NCI-H2196 (cell line): ENCODE measurements around the gene PPP1R3C.

ENCODE experiments used
- DNase-seq: peaks from one replicate; lab custom pipeline; 2025; ENCODE audit not compliant: unreplicated experiment; lab: John Stamatoyannopoulos, UW

PPP1R3C gene

DNA sequence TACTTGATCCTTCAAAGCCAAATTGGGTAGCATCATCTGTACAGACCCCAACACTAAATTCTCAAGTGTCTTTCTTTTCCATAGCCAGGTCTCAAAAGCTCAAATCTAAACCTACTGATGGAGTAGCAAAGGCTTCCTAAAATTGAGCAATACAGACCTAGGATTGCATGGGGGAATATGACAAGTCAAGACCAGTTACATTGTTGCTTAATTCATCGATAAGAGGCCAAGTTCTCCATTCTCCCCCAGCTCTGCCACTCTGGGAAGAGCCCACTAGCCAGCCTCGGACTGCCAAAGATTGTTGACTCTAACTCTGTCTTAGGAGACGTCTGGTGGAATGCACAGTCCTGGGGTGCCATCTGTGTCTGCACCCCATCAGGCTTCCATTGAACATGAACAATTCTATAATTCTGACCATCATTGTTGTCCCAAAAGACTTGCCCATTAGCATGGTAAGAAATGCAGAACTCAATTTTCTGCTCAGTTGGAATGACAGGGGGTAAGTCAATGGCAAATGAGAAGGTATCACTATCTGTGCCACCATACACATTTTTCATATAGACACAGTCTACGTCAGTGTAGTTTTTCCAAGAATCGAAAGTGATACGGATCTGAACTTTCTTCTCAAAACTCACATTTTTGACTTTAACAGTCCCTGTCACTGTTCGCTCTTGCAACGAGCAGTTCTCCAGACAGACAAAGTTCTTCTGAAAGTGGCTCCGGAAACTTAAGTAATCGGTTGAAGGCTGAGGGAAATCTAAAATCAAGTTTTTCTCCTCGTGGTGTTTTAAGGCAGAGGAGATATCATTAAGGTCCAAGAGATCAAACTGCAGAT, 2.9 kb downstream of the PPP1R3C start:
- DNase-seq: no peak

- no peak for DNase-seq
Observed at GRCh38 chr10:91628383-91628782, 4.5 kb downstream of the PPP1R3C start.

DNA sequence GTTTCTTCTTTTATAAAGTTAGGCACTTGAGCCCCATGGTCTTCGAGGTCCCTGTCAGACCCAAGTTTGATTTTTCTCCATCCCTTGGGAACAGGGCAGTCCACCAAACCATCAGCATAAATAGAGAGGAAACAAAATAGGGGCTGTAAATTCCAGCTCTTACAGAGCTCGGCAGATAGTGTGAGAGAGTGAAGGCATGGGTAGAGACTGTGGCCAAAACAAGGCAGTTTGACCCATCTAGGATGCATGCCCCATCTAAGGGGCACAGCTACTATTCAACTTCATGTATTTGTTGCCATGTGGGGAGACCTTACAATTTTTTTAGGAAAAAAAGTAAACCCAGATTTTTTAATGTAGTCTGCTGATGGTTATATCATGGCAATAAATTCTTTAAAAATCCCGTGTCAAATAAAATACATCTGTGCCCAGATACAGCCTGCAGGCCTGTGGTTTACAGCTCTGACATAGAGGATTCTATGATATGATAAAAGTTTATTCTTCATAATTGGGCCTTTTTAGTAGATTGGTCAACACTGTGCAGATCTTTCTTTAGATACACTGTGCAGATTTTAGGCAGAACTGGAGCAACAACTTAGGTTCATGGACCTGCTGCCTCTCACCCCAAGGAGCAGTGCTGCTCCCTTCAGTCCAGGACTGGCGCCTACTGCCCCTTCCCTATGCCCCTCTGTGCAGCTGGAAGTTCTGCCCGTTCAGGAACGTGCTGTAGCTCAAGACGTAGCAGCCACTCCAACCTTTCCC, 5.3 kb downstream of the PPP1R3C start:
- DNase-seq: no peak

DNA sequence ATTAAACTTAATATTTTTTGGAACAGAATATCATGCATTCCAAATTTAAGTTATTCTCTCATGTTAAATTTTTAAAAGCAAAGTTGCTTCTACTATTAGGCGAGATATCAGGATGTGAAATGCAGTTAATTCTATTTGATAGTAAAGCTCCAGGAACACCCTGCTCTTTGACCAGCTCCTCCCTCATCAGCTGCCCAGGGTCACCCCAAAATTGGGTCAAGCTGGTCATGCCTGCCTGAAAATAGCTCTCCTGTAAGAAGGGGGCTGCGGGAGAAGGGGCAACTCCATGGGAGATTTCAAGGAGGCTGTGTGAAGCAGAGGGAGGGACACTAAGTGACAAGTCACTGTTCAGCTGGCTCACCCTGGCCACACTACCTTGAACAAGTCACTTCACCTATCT, 5.9 kb downstream of the PPP1R3C start:
- DNase-seq: no peak

- DNase-seq: no peak
Observed at GRCh38 chr10:91624633-91625032, 8.2 kb downstream of the PPP1R3C start.

GRCh38 chr10:91622601-91623000, 10.3 kb downstream of the PPP1R3C start:
- no peak for DNase-seq

- no peak for DNase-seq
Observed at GRCh38 chr10:91621483-91622113, 11.3 kb downstream of the PPP1R3C start.

- no peak for DNase-seq
Observed at GRCh38 chr10:91617072-91617609, 15.7 kb downstream of the PPP1R3C start.

DNA sequence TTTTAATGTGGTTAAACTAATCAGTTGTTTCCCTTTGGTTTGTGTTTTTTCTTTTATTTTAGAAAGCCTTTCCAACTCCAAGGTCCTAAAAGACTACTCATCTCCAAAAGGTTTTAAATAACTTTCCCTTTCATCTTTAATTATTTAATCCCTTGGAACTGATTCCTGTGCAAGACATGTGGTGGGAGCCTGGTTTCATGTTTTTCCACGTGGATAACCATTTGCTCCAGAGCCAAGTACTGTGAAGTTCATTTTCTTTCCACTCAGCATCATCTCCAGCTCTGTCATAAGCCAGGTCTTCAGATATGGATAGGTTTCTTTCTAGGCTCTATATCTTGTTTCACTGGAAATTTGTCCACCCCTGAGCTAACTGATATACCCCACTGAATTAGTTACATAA, 16.7 kb downstream of the PPP1R3C start:
- no peak for DNase-seq

GRCh38 chr10:91614225-91614624, 18.6 kb downstream of the PPP1R3C start:
- no peak for DNase-seq

DNA sequence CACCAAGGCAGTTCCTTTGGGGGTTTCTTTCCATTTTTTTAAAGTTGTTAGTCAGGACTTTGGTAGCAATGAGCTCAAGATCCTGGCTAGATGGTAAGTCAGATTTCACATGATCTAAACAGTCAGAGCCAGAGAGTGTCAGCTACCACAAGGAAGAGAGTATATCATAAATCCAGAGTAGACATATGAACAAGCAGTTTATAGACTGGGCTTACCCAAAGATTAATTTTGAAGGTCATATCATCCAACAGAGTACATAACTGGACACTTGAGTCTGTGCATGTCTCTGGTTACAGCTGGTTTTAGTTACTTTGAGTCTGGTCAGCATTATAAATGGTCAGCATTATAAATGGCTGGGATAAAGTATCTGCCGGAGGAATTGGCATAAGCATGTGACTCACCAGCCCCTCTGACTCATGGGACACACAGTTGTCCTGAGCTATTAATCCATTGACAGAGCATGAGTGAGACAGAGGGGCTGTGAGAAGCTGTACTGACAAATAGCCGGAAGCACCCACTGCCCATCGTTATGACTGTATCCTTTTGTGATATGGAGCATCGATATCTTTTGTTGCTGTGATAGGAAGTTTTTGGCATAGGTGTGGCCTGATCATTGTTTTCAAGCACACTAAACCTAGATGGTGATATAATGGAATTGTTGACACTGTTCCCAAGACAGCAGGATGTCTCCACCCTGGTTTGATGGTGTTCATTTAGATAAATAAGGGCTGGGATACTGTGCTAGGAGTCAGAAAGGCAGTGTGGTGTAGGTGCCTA, 19.3 kb downstream of the PPP1R3C start:
- DNase-seq: no peak

DNA sequence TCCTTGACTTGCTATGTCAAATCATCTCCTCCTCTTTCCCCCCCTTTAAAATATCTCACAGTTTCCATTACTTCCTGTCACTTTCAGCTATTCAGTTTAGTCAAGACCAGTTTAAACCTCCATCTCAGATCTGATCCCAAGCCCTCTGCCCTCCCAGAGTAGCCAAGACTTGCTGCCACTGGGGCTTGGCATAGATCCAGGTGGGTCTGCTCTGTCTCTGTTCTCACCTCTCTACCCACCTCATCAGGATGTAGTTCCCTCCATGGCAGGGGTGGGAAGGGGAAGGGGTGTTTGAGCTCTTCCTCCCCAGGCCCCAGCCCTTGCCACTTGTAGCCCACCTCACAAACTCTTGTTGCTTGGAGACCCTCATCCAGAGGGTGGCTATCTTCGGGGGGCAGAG, 22.0 kb downstream of the PPP1R3C start:
- DNase-seq: no peak

DNA sequence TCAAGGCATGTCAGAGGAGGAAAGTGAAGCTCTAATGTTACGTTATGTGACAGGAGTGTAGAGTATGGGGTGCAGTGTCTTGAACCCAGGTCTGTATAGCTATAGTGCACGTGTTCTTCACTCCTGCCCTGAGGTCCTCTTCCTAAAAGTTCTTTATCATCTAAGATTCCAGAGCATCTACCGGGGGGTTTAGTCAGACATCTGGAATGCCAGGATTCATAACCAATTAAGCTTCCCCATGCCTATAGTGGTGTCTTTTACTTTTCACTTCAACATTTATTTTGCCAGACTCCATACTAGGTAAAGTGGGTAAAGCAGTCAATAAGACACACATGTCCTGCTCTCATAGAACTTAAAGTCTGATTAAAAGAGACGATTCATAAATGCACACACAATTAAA, 22.4 kb downstream of the PPP1R3C start:
- DNase-seq: no peak

DNA sequence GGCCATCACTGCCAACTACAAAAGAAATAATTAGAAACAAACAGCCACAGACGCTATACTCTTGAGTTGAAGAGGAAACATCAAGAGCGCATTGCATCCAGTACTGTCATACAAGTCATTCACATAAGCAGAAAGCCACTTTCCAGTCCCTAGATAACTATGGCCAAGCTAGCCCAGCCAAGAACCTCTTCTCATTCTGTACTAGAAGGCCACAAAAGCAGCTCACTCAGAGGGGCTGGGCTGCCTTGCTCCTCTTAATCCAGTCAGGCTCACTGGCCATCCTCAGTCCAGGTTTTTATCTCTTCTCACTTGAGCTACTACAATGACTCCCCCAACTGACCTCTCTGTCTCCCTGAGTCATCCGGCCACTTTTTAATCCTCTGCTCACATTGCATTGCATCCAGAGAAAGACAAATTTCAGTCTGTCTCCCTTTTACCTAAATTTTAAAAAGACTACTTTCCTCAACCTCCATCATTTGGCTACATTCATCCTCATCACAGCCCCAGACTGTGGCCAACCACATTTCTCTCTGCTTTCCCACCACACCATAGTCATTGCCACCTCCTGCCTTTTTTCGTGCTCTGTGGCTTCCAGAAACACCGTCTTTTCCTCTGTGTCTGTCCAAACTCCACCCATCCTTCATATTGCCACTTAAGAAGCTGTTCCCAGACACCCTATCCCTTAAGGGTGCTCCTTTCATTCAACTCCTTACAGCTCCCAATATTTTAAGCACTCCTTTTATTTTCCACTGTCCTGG, 25.0 kb downstream of the PPP1R3C start:
- no peak for DNase-seq

- DNase-seq: no peak
Observed at GRCh38 chr10:91605968-91606367, 26.9 kb downstream of the PPP1R3C start.

DNA sequence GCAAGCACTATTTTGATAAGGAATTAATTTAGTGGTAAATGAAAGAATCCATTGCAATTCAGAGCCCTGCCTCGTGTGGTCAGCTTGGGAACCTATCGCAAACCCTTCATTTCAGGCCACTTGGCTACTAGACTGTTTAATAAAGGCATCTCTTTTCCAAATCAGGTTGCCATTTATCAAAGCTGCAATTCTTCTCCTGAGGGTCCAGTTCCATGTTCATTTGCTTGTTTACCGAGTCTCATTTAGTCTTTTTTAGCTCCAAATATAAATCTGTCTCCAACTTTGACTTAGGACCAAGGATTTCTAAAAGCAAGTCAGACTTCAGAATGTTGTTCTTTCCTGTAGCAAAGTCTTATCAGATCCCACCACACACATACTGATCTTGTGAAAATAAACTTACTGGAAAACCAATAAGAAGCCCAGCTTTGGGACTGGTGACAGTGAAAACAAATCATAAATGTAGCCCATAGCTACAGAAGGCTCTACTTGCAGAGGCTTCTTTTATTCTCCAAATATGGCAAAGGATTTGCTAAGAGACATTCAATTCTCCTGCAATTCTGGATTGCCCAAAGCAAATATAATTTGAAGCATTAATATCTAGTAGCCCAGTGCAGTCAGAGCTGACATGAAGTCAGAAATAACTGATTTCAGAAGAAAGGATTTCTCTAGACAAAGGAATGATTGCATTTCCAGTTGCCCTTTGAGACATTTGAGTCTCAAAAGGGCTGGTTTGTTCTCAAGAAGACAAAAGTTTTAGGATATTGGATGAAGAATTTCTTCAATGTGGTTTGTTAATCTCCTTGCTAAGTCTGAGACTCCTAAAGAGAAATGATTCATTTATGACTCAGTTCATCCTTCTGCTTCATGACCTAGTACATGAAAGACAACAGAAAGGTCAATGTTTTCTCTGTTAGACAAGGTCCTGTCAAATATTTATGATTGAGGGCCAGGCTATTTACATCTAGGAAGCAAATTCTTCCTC, 28.0 kb downstream of the PPP1R3C start:
- no peak for DNase-seq

GRCh38 chr10:91603931-91604331, 28.9 kb downstream of the PPP1R3C start:
- DNase-seq: no peak

GRCh38 chr10:91602868-91603568, 29.9 kb downstream of the PPP1R3C start:
- DNase-seq: no peak
